Smooth muscle cell (in vitro differentiated cells): Measurements from ENCODE around the gene BICRA. TPM values are rescaled to one million over a fixed set of nuclear protein-coding genes. Genes with fewer than 3 reads are reported as not detected.
A peak's percentile ranks its signal among the peaks of the same experiment; 100 is the strongest.

Source experiments
- DNase-seq: peaks from one replicate; lab custom pipeline; 2025; ENCODE audit not compliant: unreplicated experiment; lab: John Stamatoyannopoulos, UW
- H2AFZ ChIP-seq: fragments of 200-600 bp; sonication (generic); 2 replicates; pipeline ENCODE4 v1.6.0; 2016; ENCODE audit warnings: antibody characterized with exemption, low read depth, mild to moderate bottlenecking
- H3F3A ChIP-seq: fragments of 200-600 bp; sonication (generic); 2 replicates; pipeline ENCODE4 v1.6.0; 2017; ENCODE audit warnings: antibody characterized with exemption, low read depth
- H3K27ac ChIP-seq: fragments of 200-600 bp; sonication (generic); 2 replicates; pipeline ENCODE4 v1.5.1; 2016; ENCODE audit warnings: low read depth, mild to moderate bottlenecking
- H3K27me3 ChIP-seq: fragments of 200-600 bp; sonication (generic); 2 replicates; pipeline ENCODE4 v1.6.1; 2016; ENCODE audit warnings: low read depth, mild to moderate bottlenecking
- H3K36me3 ChIP-seq: fragments of 200-600 bp; sonication (generic); 2 replicates; pipeline ENCODE4 v1.5.1; 2016; ENCODE audit warnings: low read depth
- H3K4me1 ChIP-seq: fragments of 200-600 bp; sonication (generic); 2 replicates; pipeline ENCODE4 v1.5.1; 2016; ENCODE audit warnings: low read depth
- H3K4me2 ChIP-seq: fragments of 200-600 bp; sonication (generic); 2 replicates; pipeline ENCODE4 v1.6.0; 2016; ENCODE audit warnings: mild to moderate bottlenecking
- H3K4me3 ChIP-seq: fragments of 200-600 bp; sonication (generic); 2 replicates; pipeline ENCODE4 v1.5.1; 2016; ENCODE audit warnings: mild to moderate bottlenecking
- H3K79me2 ChIP-seq: fragments of 200-600 bp; sonication (generic); 2 replicates; pipeline ENCODE4 v1.6.0; 2016; ENCODE audit warnings: low read depth, mild to moderate bottlenecking
- H3K9ac ChIP-seq: fragments of 200-600 bp; sonication (generic); 2 replicates; pipeline ENCODE4 v1.6.0; 2016; ENCODE audit warnings: low read depth
- H3K9me3 ChIP-seq: fragments of 200-600 bp; sonication (generic); replicated peaks from 2 replicates; pipeline ENCODE4 v1.5.1; 2016; ENCODE audit warnings: low read depth
- H4K20me1 ChIP-seq: fragments of 200-600 bp; sonication (generic); 2 replicates; pipeline ENCODE4 v1.6.0; 2016; ENCODE audit warnings: low read depth
- CTCF ChIP-seq: fragments of 200-600 bp; sonication (generic); IDR thresholded peaks from 2 replicates; pipeline ENCODE4 v1.5.1; 2017; ENCODE audit warnings: borderline replicate concordance, mild to moderate bottlenecking, antibody characterized with exemption; ENCODE audit not compliant: insufficient read depth, poor library complexity, severe bottlenecking
- WGBS: methylation state at CpG from one replicate; pipeline ENCODE4 v1.1.7; 2016; ENCODE audit warnings: low lambda C conversion rate; 5-methylcytosine and 5-hydroxymethylcytosine counted together
- polyA plus RNA-seq: library from polyadenylated mRNA; unstranded; fragments of >200 nt; fragmentation: Nextera tagmentation; extraction: Ambion mirVana; gene quantifications from 2 replicates; pipeline ENCODE4 v1.2.1, GENCODE V29; 2016
- total RNA-seq: library from RNA; depleted of rRNA; stranded (reverse); fragments of >200 nt; gene quantifications from 2 replicates; pipeline ENCODE4 v1.2.3, GENCODE V29; 2014

Gene BICRA
- total and polyA plus RNA-seq, 2 experiments from 2014 or later: 3.6 to 10.0 TPM

GRCh38 chr19:47697863-47698609, 89.1 kb downstream of the BICRA start:
- no peaks in the 10 kb centered on the region for H3K9me3 ChIP-seq
- no peak overlapping the region for H2AFZ ChIP-seq
- no peak overlapping the region for H3K9ac ChIP-seq
- peaks cover 21% of the 10 kb centered on the region for H4K20me1 ChIP-seq
- H3K27me3 ChIP-seq: no peaks in the 10 kb centered on the region
- no peak overlapping the region for H3K4me2 ChIP-seq
- H3K27ac ChIP-seq: no peak overlapping the region
- H3K4me3 ChIP-seq: no peak overlapping the region
- TF ChIP-seq CTCF: peak; percentile 97
- no peaks in the 10 kb centered on the region for H3K79me2 ChIP-seq
- H3F3A ChIP-seq: no peaks in the 10 kb centered on the region
- 53% methylated on average over 18 of the region's 21 CpGs for WGBS
- no peaks in the 10 kb centered on the region for H3K4me1 ChIP-seq
- no peaks in the 10 kb centered on the region for H3K36me3 ChIP-seq
- DNase-seq: peak; percentile 22

- 94% methylated on average over 27 of the region's 46 CpGs for WGBS
- Histone ChIP-seq H3K9ac (no peak overlapping the region), H3K4me1 (no peaks in the 10 kb centered on the region), H3K27ac (no peak overlapping the region), H3K27me3 (no peaks in the 10 kb centered on the region), H2AFZ (no peak overlapping the region), H4K20me1 (peaks cover 21% of the 10 kb centered on the region), H3K4me3 (no peak overlapping the region), H3K79me2 (no peaks in the 10 kb centered on the region), H3K9me3 (no peaks in the 10 kb centered on the region), H3F3A (no peaks in the 10 kb centered on the region), H3K36me3 (no peaks in the 10 kb centered on the region), H3K4me2 (no peak overlapping the region)
- no peak for DNase-seq
- no peak for TF ChIP-seq CTCF
Observed at GRCh38 chr19:47698631-47699359, 89.9 kb downstream of the BICRA start.

GRCh38 chr19:47699360-47699917, 90.5 kb downstream of the BICRA start:
- H3K27me3 ChIP-seq: no peaks in the 10 kb centered on the region
- no peak overlapping the region for H3K9ac ChIP-seq
- no peaks in the 10 kb centered on the region for H3K9me3 ChIP-seq
- H4K20me1 ChIP-seq: peaks cover 24% of the 10 kb centered on the region
- no peak for DNase-seq
- no peak overlapping the region for H3K27ac ChIP-seq
- no peaks in the 10 kb centered on the region for H3K79me2 ChIP-seq
- WGBS: 81% methylated on average over 8 of the region's 9 CpGs
- H3K36me3 ChIP-seq: no peaks in the 10 kb centered on the region
- no peak overlapping the region for H3K4me3 ChIP-seq
- H3F3A ChIP-seq: no peaks in the 10 kb centered on the region
- TF ChIP-seq CTCF: peak; percentile 67
- no peak overlapping the region for H3K4me2 ChIP-seq
- H3K4me1 ChIP-seq: no peaks in the 10 kb centered on the region
- no peak overlapping the region for H2AFZ ChIP-seq
